Hematopoietic multipotent progenitor cell treated with erythropoietin and hydrocortisone succinate and interleukin-3 and kit ligand, for 15 days (in vitro differentiated cells): ENCODE results near the gene INPP4A.

Experiments
- DNase-seq: peaks from one replicate; pipeline ENCODE4 v3.0.0-alpha.2; 2015; ENCODE audit warnings: low spot score

INPP4A gene

GRCh38 chr2:98438190-98439133 lies 6.2 kb upstream of the INPP4A start:
- no peak for DNase-seq

- DNase-seq = no peak
These were observed 2.8 kb upstream of the INPP4A start for GRCh38 chr2:98441706-98442450.

- DNase-seq = no peak
These were observed 2.2 kb upstream of the INPP4A start for GRCh38 chr2:98442488-98442887.

GRCh38 chr2:98445177-98445682 lies 572 bp downstream of the INPP4A start:
- no peak for DNase-seq

GRCh38 chr2:98445683-98446581 lies 1.3 kb downstream of the INPP4A start:
- DNase-seq = peak; percentile 34

- DNase-seq = no peak
These were observed 2.2 kb downstream of the INPP4A start for GRCh38 chr2:98446850-98447249.

- DNase-seq = no peak
These were observed 3.9 kb downstream of the INPP4A start for GRCh38 chr2:98448441-98449145.

GRCh38 chr2:98452396-98453027 lies 7.9 kb downstream of the INPP4A start:
- DNase-seq = no peak

- no peak for DNase-seq
These were observed 8.4 kb downstream of the INPP4A start for GRCh38 chr2:98453083-98453482.

- DNase-seq = no peak
These were observed 8.9 kb downstream of the INPP4A start for GRCh38 chr2:98453531-98453930.

- DNase-seq = no peak
These were observed 9.4 kb downstream of the INPP4A start for GRCh38 chr2:98454073-98454472.

GRCh38 chr2:98454500-98455235 lies 10.0 kb downstream of the INPP4A start:
- no peak for DNase-seq

GRCh38 chr2:98455494-98455976 lies 10.9 kb downstream of the INPP4A start:
- no peak for DNase-seq

- no peak for DNase-seq
These were observed 12.5 kb downstream of the INPP4A start for GRCh38 chr2:98457045-98457696.

- no peak for DNase-seq
These were observed 13.5 kb downstream of the INPP4A start for GRCh38 chr2:98458207-98458606.

- DNase-seq = no peak
These were observed 14.2 kb downstream of the INPP4A start for GRCh38 chr2:98458667-98459380.

- no peak for DNase-seq
These were observed 15.0 kb downstream of the INPP4A start for GRCh38 chr2:98459496-98460175.
